GM08714 (cell line): ENCODE measurements around the gene BIN1.

ENCODE experiments used
- H3K4me3 ChIP-seq: fragments of 200-500 bp; sonication (Bioruptor generic); 2 replicates; pipeline ENCODE4 v1.5.1; 2014; ENCODE audit warnings: mild to moderate bottlenecking, low read length, inconsistent platforms
- ZNF274 ChIP-seq: IDR thresholded peaks from 2 replicates; pipeline ENCODE4 v1.6.1; 2012; ENCODE audit warnings: mild to moderate bottlenecking, low read depth, low read length

The BIN1 gene

GRCh38 chr2:127070221-127070620 is 36.7 kb downstream of the BIN1 start:
- H3K4me3 ChIP-seq: no peak overlapping the region
- no peak for TF ChIP-seq ZNF274

- H3K4me3 ChIP-seq: no peak overlapping the region
- no peak for TF ChIP-seq ZNF274
Measured at GRCh38 chr2:127069536-127069935, 37.4 kb downstream of the BIN1 start.

DNA sequence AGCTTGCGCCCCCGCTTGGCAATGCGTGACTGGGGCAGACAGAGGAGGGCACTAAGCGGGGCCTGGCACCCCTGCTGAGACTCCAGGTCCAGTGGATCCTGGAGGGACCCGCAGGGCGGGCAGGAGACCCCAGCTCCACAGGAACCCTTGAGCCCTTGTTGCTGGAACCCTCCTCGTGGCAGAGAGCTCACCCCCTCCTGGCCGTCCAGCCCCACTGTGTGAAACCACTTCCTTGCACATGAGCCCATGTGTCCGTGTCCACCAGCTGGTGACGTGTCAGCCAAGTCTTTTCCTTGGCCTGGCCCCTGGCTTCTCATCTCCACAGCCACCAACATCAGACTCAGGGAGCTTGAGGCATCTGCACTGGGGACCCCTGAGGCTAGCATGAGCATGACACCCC is 38.0 kb downstream of the BIN1 start:
- H3K4me3 ChIP-seq: no peak overlapping the region

DNA sequence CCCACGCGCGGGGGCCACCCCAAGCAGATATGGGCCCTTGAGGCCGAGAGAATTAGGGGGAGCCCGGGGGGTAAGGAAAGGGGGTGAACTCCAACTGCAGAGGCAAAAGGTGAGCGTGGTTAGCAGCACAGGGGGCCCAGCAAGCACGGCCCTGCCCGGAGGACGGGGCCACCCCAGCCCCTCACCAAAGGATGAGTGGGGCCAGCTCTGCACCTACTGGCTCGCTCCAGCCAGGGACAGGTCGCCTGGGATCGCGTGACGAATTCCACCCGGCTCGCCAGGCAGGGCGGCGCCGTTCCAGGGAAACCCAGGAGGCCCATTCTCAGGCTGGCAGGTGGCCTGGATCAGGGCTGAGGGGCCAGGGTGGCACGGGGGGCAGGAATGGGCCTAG is 38.6 kb downstream of the BIN1 start:
- no peak for TF ChIP-seq ZNF274
- no peak overlapping the region for H3K4me3 ChIP-seq

More for the DNA sequence above, 38.0 kb downstream of the BIN1 start:
- no peak for TF ChIP-seq ZNF274

GRCh38 chr2:127067620-127068350 is 39.2 kb downstream of the BIN1 start:
- H3K4me3 ChIP-seq: no peak overlapping the region
- no peak for TF ChIP-seq ZNF274

GRCh38 chr2:127066942-127067341 is 40.0 kb downstream of the BIN1 start:
- no peak overlapping the region for H3K4me3 ChIP-seq
- no peak for TF ChIP-seq ZNF274

- no peak for TF ChIP-seq ZNF274
- H3K4me3 ChIP-seq: no peak overlapping the region
Measured at GRCh38 chr2:127065940-127066318, 41.0 kb downstream of the BIN1 start.

DNA sequence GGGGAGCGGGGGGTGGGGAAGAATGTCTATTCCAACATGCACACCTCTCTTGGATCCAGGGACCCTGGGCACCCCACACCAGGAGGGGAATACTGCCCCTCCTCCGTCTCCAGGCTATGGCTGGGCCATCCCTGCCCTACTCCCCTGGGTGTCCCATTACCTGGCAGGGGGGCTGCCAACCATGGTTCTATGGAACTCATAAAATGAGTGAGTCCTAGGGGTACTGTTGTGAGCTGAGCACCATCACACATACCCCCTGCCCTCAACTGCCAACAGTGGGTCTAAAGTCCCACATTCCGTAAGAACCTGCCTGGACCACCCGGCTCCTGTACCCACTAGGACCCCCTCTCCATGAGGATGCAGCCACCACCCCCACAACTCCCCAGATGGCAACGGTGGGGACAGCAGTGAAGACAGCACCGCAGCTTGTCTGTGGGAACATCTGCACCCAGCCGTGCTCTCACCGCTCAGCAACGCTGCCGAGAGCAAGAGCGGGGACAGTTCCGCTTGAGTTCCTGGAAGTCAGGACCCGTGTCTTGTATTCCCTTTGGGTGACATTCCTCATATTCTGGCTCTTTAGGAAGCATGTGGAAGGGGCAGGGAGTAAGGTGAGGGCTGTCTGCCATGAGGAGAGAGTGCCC is 41.5 kb downstream of the BIN1 start:
- no peak for TF ChIP-seq ZNF274
- H3K4me3 ChIP-seq: no peak overlapping the region

DNA sequence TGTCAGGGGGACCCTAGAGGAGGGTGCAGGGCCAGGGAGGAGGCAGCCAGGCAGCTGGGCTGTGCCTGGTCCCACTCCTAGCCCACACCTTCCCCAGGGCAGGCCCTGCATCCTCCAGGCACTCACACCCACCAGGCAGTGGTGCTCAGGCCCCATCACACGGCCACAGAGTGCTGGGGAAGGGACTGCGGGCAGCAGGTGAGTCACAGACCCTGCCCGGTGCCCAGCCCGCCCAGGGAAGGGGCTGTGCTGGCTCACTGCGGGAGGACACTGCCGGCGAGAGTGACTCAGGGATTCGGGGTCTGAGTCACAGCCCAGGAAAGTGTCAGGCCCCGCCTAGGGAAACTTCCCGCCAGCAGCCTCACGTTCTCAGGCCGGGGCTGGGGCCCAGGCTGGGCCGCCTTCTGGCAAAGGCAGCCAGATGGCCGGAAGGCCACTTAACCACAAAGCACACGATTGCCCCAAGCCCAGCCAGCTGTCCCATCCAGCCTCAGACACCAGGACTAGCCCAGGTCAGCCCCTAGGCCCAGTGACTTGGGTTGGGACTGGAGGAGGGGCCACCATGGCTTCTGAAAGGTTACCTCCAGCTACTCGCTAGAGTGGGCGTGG is 42.2 kb downstream of the BIN1 start:
- H3K4me3 ChIP-seq: no peak overlapping the region
- TF ChIP-seq ZNF274: no peak

GRCh38 chr2:127063701-127064590 is 43.0 kb downstream of the BIN1 start:
- no peak for TF ChIP-seq ZNF274
- H3K4me3 ChIP-seq: no peak overlapping the region

GRCh38 chr2:127061375-127062273 is 45.3 kb downstream of the BIN1 start:
- H3K4me3 ChIP-seq: no peak overlapping the region
- TF ChIP-seq ZNF274: no peak

- TF ChIP-seq ZNF274: no peak
- no peak overlapping the region for H3K4me3 ChIP-seq
Measured at GRCh38 chr2:127060264-127060945, 46.5 kb downstream of the BIN1 start.

- no peak overlapping the region for H3K4me3 ChIP-seq
- TF ChIP-seq ZNF274: no peak
Measured at GRCh38 chr2:127059559-127059958, 47.4 kb downstream of the BIN1 start.
